DMS79 treated with DMSO at 0.1 percent for 48 hours (cell line): ENCODE measurements around the gene MALRD1.
"Not testable (repeated sequence)": the region's sequence is repeated elsewhere in the genome, so short reads cannot be mapped to it uniquely, and the experiment has no call there.

Experiments
- DNase-seq: peaks from one replicate; lab custom pipeline; 2025; lab: John Stamatoyannopoulos, UW

The MALRD1 gene

GRCh38 chr10:19713159-19713558, 664.6 kb downstream of the MALRD1 start:
- no peak for DNase-seq

GRCh38 chr10:19713800-19714525, 665.4 kb downstream of the MALRD1 start:
- no peak for DNase-seq

DNA sequence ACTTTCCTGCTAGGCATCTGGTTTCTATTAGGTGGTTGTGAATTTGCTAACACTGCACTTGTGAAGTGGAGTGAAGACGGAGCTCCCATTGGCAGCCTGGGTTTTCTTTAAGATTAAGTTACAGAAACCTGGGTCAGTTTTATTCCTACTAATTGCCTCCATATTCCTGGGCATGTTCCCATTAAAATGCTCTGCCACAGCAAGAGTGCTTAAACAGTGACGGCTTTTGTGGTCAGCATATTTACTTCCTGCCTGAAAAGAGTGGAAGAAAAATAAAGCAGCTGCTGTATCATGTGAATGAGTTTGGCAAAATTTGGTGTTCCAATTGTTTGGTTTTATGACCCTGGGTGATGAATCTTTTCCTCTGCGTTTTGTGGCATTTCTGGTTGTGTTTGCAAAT, 670.7 kb downstream of the MALRD1 start:
- DNase-seq: no peak

- DNase-seq: no peak
Observed at GRCh38 chr10:19724287-19724686, 675.7 kb downstream of the MALRD1 start.

- no peak for DNase-seq
Observed at GRCh38 chr10:19728376-19728775, 679.8 kb downstream of the MALRD1 start.

DNA sequence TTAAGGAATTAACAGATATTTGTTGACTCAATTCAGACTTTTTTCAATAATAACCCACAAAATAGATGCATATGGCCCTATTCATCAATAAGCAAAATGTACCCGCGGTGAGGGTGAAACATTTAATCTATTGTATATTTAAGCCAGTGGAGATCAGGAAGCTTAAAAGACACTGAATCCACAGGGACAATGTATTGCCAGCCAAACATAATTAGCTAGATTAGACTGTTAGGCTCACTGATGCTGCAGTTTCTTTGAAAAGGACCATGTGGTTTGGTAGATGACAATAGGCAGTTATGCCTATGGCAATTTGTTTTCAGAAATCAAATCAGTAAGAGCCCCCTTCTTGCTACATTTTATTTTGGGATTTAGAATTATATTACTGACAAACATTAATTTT, 680.4 kb downstream of the MALRD1 start:
- no peak for DNase-seq

- no peak for DNase-seq
Observed at GRCh38 chr10:19730167-19730906, 681.7 kb downstream of the MALRD1 start.

- no peak for DNase-seq
Observed at GRCh38 chr10:19730907-19731217, 682.3 kb downstream of the MALRD1 start.

- DNase-seq: no peak
Observed at GRCh38 chr10:19731560-19731959, 683.0 kb downstream of the MALRD1 start.

DNA sequence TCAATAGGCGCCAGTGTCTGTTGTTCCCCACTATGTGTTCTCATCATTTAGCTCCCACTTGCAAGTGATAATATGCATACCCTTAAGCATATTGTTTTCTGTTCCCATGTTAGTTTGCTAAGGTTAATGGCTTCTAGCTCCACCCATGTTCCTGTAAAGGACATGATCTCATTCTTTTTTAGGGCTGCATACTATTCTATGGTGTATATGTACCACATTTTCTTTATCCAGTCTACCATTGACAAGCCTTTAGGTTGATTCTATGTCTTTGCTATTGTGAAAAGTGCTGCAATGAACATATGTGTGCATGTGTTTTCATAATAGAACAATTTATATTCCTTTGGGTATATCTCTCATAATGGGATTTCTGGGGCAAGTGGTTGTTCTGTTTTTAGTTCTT, 689.8 kb downstream of the MALRD1 start:
- no peak for DNase-seq

DNA sequence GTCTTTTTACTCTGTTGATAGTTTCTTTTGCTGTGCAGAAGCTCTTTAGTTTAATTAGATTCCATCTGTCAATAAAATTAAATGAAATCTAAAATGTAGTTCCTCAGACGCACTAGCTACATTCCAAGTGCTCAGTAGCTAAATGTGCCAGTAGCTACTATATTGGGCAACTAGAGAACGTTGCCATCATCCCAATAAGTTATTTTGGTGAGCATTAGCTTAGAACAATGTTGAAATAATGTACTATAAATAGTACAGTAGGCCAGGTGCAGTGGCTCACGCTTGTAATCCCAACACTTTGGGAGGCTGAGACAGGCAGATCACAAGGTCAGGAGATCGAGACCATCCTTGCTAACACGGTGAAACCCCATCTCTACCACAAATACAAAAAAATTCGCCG, 690.6 kb downstream of the MALRD1 start:
- not testable (repeated sequence) for DNase-seq

- DNase-seq: not testable (repeated sequence)
Observed at GRCh38 chr10:19742144-19742543, 693.5 kb downstream of the MALRD1 start.

DNA sequence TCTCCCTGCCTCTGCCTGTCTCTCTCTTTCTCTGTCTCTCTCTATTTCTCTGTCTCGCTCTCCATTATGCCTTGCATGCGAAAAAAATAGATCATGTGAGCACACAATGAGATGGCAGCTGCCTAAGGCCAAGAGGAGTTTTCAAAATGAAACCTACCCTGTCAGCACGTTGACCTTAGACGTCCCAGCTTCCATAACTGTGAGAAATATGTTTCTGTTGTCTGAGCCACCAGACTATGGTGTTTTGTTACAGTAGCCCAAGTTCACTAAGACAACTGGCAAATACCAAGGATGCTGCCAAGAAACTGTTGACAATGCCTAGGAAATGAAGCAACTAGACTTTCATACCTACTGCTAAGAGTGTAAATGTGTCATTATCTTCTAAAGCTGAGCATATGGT, 697.1 kb downstream of the MALRD1 start:
- DNase-seq: no peak

GRCh38 chr10:19749185-19749729, 700.7 kb downstream of the MALRD1 start:
- DNase-seq: no peak

DNA sequence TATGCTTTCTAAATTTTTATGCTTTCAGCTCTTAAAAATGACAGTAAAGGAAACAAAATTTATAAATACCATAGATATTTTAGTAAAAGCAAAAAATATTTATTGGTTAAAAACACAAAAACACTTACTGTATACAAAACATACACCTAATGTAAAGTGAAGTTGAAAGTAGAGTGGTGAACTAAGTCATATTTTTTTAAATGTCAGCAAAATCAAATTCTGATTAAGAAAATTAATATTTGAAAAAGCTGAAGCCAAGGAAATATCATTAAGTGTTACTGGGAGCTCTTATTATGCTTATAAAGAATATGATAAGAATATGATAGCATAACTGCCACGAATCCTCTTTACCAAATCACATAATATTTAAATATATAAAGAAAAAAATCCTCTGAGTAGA, 702.4 kb downstream of the MALRD1 start:
- no peak for DNase-seq

GRCh38 chr10:19756919-19757318, 708.3 kb downstream of the MALRD1 start:
- no peak for DNase-seq

- no peak for DNase-seq
Observed at GRCh38 chr10:19762026-19762425, 713.4 kb downstream of the MALRD1 start.

- DNase-seq: no peak
Observed at GRCh38 chr10:19764111-19764510, 715.5 kb downstream of the MALRD1 start.

GRCh38 chr10:19767876-19768275, 719.3 kb downstream of the MALRD1 start:
- DNase-seq: no peak

GRCh38 chr10:19769826-19770225, 721.2 kb downstream of the MALRD1 start:
- DNase-seq: not testable (repeated sequence)

DNA sequence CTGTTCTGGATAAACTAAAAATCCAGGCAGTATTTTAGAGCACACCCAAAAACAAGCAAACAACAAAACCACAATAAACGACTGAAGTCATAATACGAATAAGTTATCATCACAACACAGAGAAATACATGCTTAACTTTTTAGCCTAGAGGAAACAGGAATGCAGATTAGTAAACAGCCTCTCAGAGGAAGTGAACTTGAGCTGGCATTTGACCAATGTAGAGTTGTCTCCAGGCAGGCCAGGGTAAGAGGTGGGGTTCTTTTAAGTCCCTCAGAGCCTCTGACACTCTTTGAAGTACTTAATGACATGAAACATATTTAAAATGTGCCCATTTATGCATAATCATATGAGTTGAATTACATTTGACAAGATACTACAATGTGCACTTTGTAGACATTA, 724.4 kb downstream of the MALRD1 start:
- DNase-seq: no peak

DNA sequence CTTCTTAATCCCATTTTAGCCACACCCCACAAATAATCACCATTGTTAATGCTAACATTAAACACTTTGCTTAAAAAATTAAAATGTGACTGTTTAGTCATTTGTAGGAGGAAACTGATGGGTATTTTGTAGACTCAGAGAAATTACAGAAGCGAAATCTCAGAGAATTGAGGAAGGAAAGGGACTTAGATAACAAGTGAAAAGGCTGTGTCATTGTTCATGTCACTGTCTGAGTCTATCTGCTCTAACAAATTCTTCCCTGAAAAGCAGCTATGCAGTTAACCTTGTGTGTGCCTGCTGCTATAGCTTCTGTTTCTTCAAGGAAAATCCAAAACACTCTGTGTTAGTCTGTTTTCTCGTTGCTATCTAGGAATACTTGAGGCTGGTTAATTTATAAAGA, 726.7 kb downstream of the MALRD1 start:
- DNase-seq: no peak

GRCh38 chr10:19777806-19778205, 729.2 kb downstream of the MALRD1 start:
- DNase-seq: no peak

GRCh38 chr10:19778996-19779395, 730.4 kb downstream of the MALRD1 start:
- DNase-seq: no peak
